Naive B cell (primary cell): ENCODE results near the gene DIO1. TPM values are rescaled to one million over a fixed set of nuclear protein-coding genes. Genes with fewer than 3 reads are reported as not detected.
A peak's percentile ranks its signal among the peaks of the same experiment; 100 is the strongest.
"Not testable (repeated sequence)": the region's sequence is repeated elsewhere in the genome, so short reads cannot be mapped to it uniquely, and the experiment has no call there.

ENCODE experiments used
- ATAC-seq, 2 donors: fragments of 150-1000 bp; cut with Tn5 transposase; 2 replicates each; pipeline ENCODE4 v1.10.0; 2021; ENCODE audit warnings: low read depth in 2 of 2, mild to moderate bottlenecking in 2 of 2, moderate library complexity in 2 of 2
- DNase-seq: peaks from one replicate; pipeline ENCODE4 v3.0.0; 2022
- H3K27ac Mint-ChIP-seq, 6 donors: one replicate each; pipeline ENCODE4 v1.8.0; 2020 to 2022; ENCODE audit warnings: mild to moderate bottlenecking in 6 of 6, mixed read lengths in 6 of 6, moderate library complexity in 5 of 6, inconsistent platforms in 2 of 6
- H3K27me3 Mint-ChIP-seq, 3 donors: one replicate each; pipeline ENCODE4 v1.8.0; 2021 to 2022; ENCODE audit warnings: mixed read lengths in 3 of 3, mild to moderate bottlenecking in 1 of 3
- H3K36me3 Mint-ChIP-seq, 2 donors: one replicate each; pipeline ENCODE4 v1.8.0; 2020 to 2022; ENCODE audit warnings: mixed read lengths in 2 of 2, inconsistent platforms in 1 of 2, mild to moderate bottlenecking in 1 of 2
- H3K4me1 Mint-ChIP-seq, 3 donors: one replicate each; pipeline ENCODE4 v1.8.0; 2020 to 2022; ENCODE audit warnings: mixed read lengths in 3 of 3, inconsistent platforms in 1 of 3, mild to moderate bottlenecking in 1 of 3, moderate library complexity in 1 of 3
- H3K4me3 Mint-ChIP-seq, 8 donors: one replicate each; pipeline ENCODE4 v1.8.0; 2020 to 2022; ENCODE audit warnings: mild to moderate bottlenecking in 8 of 8, mixed read lengths in 8 of 8, moderate library complexity in 8 of 8, inconsistent platforms in 2 of 8
- H3K9me3 Mint-ChIP-seq, 7 donors: one replicate each; pipeline ENCODE4 v1.8.0; 2020 to 2022; ENCODE audit warnings: mixed read lengths in 7 of 7, mild to moderate bottlenecking in 5 of 7, inconsistent platforms in 2 of 7, moderate library complexity in 1 of 7
- polyA plus RNA-seq, 6 donors: library from polyadenylated mRNA; unstranded; fragments of 300-500 nt; fragmentation: Illumina TruSeq; gene quantifications; one replicate each; pipeline ENCODE4 v1.2.3, GENCODE V29; 2021; ENCODE audit warnings: low read depth in 6 of 6

Gene DIO1
- polyA plus RNA-seq, 6 donors from 2014 or later, result not detected

DNA sequence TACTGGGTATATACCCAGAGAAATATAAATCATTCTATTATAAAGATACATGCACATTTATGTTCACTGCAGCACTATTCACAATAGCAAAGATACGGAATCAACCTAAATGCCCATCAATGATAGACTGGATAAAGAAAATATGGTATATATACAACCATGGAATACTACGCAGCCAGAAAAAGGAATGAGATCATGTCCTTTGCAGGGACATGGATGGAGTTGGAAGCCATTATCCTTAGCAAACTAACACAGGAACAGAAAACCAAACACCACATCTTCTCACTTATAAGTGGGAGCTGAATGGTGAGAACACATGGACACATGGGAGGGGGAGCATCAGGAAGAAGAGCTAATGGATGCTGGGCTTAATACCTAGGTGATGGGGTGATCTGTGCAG lies 12.1 kb upstream of the DIO1 start:
- H3K9me3 Mint-ChIP-seq, H3K27me3 Mint-ChIP-seq, ATAC-seq, DNase-seq, H3K4me3 Mint-ChIP-seq: not testable (repeated sequence)
- H3K4me1 Mint-ChIP-seq, result peaks cover 4 to 34% (median 11%) of the 10 kb centered on the region in 3 donors
- peak overlapping the region in 1 of 6 donors; percentile 11 for H3K27ac Mint-ChIP-seq
- peaks cover 11 to 12% of the 10 kb centered on the region in 2 donors for H3K36me3 Mint-ChIP-seq

DNA sequence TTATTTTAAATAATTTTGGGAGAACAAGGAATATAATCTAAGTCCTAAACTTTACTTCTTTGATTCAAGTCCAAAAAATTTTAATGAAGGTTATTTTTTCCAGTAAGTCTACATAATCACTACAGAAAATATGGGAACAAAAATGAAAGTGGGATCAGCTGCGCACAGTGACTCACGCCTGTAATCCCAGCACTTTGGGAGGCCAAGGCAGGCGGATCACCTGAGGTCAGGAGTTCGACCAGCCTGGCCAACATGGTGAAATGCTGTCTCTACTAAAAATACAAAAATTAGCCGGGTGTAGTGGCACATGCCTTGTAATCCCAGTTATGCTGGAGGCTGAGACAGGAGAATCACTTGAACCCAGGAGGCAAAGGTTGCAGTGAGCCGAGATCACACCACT lies 10.4 kb upstream of the DIO1 start:
- H3K27ac Mint-ChIP-seq, result peak overlapping the region in 2 of 6 donors; percentile 39 to 44
- not testable (repeated sequence) for H3K9me3 Mint-ChIP-seq, DNase-seq, H3K27me3 Mint-ChIP-seq, ATAC-seq
- peaks cover 8 to 50% (median 24%) of the 10 kb centered on the region in 3 donors for H3K4me1 Mint-ChIP-seq
- H3K36me3 Mint-ChIP-seq, result peaks cover 11 to 12% of the 10 kb centered on the region in 2 donors
- H3K4me3 Mint-ChIP-seq, result peak overlapping the region in 1 of 8 donors; percentile 24

DNA sequence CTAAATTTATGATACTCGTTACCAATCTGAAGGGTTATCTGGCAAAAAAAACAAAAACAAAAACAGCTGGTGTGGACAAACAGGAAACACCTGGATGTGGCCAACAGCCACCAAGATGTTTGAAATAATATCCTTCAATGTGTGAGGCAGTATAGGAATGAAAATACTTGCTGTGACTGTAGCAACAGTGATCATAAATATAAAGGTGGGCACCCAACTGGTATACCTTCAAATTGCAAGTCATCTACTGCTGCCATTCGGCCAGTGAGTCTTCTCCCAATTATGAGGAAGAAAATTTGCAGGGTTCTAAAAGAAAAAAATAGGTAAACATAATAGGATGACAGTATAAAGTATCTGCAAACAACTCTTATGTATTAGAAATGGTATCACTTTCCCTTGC lies 5.3 kb upstream of the DIO1 start:
- H3K4me1 Mint-ChIP-seq, result peaks cover 33 to 64% (median 46%) of the 10 kb centered on the region in 3 donors
- no peak for ATAC-seq
- H3K4me3 Mint-ChIP-seq, result peak overlapping the region; percentile 91 to 99 (median 97)
- no peaks in the 10 kb centered on the region for H3K27me3 Mint-ChIP-seq
- peaks cover 0 to 4% of the 10 kb centered on the region in 2 donors for H3K36me3 Mint-ChIP-seq
- DNase-seq, result no peak
- peak overlapping the region; percentile 23 to 93 (median 58) for H3K27ac Mint-ChIP-seq
- no peaks in the 10 kb centered on the region for H3K9me3 Mint-ChIP-seq

DNA sequence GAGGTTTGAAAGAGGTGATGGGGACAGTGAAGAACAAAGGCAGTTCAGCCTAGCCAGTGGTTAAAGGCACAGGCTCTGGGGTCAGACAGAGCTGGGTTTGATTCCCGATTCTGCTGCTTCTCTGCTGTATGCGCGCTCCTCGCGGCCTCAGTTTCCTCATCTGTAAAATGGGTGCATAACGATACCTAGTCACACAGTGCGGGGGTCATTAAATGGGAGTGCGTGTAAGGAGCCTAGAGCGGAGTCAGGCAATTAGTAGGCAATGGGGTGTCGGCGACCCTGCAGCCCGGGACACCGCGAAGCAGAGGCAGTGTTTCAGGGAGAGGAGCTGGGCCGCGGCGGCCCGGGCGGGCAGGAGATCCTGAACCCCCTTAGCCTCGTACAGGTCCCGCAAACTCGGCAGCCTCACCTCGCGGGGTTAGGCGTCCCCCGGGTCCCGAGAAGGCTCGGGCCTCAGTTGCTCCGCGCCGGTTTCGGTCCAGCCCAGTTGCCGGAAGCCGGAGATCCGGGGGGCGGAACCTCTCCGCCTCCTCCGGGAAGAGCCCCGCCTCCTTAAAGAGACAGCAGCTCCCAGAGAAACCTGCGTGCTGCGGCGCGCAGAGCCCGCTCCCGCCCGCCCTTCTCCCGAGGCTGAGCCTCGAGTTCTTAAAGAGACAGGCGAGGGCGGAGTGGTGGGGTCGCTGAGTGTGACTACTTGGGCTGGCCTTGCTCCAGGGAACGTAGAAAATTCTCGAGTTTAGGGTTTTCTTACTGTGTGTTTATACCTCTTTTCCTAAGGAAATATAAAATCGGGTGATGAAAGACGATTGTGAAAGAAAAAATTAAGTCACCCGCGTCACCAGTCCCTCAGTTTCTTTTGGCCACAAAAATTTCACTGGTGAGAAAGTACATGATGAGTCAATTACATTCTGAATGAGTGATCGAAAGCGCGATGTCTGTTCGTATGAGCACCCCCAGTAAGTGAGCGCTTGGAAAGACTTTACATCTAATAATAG lies 4.4 kb upstream of the DIO1 start, which contains the start of gene YIPF1:
TSS of gene YIPF1 (minus strand) at position 494 of the 995 bp plus-strand sequence. CDS start 860 bp downstream, outside the sequence.
- ATAC-seq (peak; percentile 96), DNase-seq (peak; percentile 77)
- peak within 1 kb of the TSS; percentile 77 to 96 (median 92) for H3K27ac Mint-ChIP-seq
- no peaks in the 10 kb centered on the region for H3K9me3 Mint-ChIP-seq
- H3K4me1 Mint-ChIP-seq, result peaks cover 33 to 64% (median 46%) of the 10 kb centered on the region in 3 donors
- H3K4me3 Mint-ChIP-seq, result peak within 1 kb of the TSS; percentile 91 to 99 (median 97)
- H3K36me3 Mint-ChIP-seq, result peaks cover 0 to 4% of the 10 kb centered on the region in 2 donors
- no peaks in the 10 kb centered on the region for H3K27me3 Mint-ChIP-seq

DNA sequence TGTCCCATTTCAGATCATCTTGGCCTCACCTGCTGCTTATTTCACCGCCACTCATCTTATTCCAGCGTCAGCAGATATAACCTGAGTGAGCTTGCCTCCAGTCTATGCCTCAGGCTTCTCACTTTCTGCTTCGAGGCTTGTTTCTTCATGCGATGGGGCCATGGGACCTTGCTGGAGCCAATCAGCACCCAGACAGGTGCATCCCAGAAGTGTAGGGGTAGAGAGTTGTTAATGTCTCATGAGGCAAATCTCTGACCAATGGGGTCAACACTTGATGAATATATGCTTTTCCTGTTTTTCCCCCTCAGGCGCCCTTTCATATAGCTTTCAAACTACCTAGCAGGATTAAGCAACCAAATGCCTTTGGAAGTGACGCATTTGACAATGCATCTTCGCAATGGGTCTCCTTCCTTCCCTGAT lies 3.5 kb upstream of the DIO1 start:
- Mint-ChIP-seq H3K27me3 (peaks cover 0 to 5% (median 2%) of the 10 kb centered on the region in 3 donors), H3K4me1 (peaks cover 33 to 57% (median 46%) of the 10 kb centered on the region in 3 donors), H3K36me3 (no peaks in the 10 kb centered on the region), H3K27ac (peak overlapping the region in 3 of 6 donors; percentile 77 to 96 (median 84)), H3K9me3 (no peaks in the 10 kb centered on the region), H3K4me3 (peak overlapping the region; percentile 91 to 99 (median 97))
- DNase-seq (no peak), ATAC-seq (no peak)

DNA sequence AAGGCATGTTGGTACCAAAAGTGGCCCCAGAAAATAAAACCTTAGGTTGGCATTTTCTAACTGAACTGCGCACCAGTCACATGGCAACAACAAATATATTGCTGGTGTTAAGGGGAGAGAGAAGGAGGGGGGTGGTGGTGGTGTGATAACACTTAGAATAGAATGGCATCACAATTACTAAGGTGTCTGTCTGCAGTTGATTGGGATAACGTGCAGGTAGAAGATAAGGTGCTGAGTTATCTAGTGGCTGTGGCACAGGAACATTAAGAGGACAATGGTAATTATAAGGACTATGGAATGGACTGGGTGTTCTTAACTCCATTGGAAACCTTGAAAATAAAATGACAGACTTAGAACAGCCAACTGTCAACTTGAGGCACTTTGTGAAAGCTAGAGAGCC lies 3.0 kb upstream of the DIO1 start:
- Mint-ChIP-seq H3K27me3 (peaks cover 0 to 10% (median 7%) of the 10 kb centered on the region in 3 donors), H3K27ac (peak overlapping the region in 1 of 6 donors; percentile 61)
- no peak for ATAC-seq

DNA sequence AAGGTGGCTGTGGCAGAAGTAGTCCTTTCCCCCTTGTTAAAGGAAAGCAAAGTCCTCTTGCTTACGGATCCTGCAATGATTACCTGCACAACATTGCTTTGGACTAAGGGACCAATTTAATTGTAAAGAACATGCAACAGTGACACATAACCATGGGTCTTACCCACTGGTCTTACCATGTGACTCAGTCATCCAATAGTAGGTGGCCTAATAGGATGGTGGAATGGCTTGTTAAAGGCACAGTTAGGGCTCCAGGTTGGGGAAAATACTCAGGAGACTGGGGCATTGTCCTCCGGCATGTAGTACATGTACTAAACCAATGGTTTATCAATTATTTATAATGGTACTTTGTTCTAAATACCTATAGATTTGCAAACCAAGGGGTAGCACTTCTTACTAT lies 2.3 kb upstream of the DIO1 start:
- Mint-ChIP-seq H3K27ac (no peak overlapping the region), H3K9me3 (no peaks in the 10 kb centered on the region), H3K36me3 (no peaks in the 10 kb centered on the region), H3K4me3 (peak overlapping the region in 3 of 8 donors; percentile 28 to 97 (median 66)), H3K27me3 (peaks cover 0 to 11% (median 7%) of the 10 kb centered on the region in 3 donors), H3K4me1 (peaks cover 30 to 46% (median 39%) of the 10 kb centered on the region in 3 donors)
- DNase-seq, result no peak
- ATAC-seq, result no peak

More for the DNA sequence above, 3.0 kb upstream of the DIO1 start:
- H3K36me3 Mint-ChIP-seq, result no peaks in the 10 kb centered on the region
- no peaks in the 10 kb centered on the region for H3K9me3 Mint-ChIP-seq
- peak overlapping the region in 6 of 8 donors; percentile 47 to 99 (median 97) for H3K4me3 Mint-ChIP-seq
- peaks cover 33 to 52% (median 44%) of the 10 kb centered on the region in 3 donors for H3K4me1 Mint-ChIP-seq
- DNase-seq, result no peak

DNA sequence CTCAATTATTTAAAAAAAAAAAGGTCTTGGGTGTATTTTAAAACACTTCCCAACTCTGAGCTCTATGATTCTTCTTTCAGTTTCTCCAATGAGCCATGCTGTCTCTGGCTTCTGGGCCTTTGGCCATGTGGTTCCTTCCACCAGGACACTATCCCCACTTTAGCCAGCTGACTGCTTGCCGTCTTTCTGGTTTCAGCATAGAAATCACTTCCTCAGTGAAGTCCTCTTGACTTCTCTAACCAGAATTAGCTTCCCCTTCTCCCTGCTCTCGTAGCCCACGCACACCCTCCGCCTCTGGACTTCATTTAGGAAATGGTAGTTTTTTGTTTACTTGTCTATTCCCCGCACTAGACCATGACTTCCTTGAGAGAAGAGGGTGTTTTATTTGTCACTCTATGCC lies 1.1 kb upstream of the DIO1 start:
- Mint-ChIP-seq H3K27me3 (peaks cover 0 to 11% (median 7%) of the 10 kb centered on the region in 3 donors), H3K4me3 (peak overlapping the region in 2 of 8 donors; percentile 4 to 56), H3K36me3 (no peaks in the 10 kb centered on the region), H3K9me3 (no peaks in the 10 kb centered on the region), H3K27ac (peak overlapping the region in 1 of 6 donors; percentile 59), H3K4me1 (peaks cover 29 to 36% (median 31%) of the 10 kb centered on the region in 3 donors)
- no peak for ATAC-seq
- no peak for DNase-seq

DNA sequence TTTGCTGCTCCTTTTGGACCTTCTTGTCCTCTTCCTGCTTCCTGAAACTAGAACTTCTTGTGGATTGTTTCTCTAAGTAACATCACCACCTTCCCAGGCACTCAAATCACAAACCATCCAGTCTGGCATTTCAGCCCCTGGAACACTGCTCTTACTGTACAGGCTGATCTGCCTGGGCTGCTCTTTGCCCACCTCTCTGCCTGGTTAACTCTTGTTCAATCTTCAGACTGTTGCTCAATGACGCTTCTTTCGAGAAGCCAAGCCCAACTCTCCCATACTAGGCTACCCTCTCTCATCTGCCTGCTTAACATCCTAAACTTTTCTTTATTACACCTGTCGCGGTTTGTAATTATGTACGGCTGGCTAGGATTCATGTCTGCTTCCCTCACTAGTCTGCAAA lies 657 bp downstream of the DIO1 start:
- H3K27ac Mint-ChIP-seq, result peak overlapping the region in 1 of 6 donors; percentile 84
- no peak for ATAC-seq
- peak overlapping the region in 2 of 8 donors; percentile 4 to 71 for H3K4me3 Mint-ChIP-seq
- no peaks in the 10 kb centered on the region for H3K36me3 Mint-ChIP-seq
- no peak for DNase-seq
- H3K9me3 Mint-ChIP-seq, result no peaks in the 10 kb centered on the region
- peaks cover 0 to 11% (median 7%) of the 10 kb centered on the region in 3 donors for H3K27me3 Mint-ChIP-seq
- peaks cover 15 to 18% (median 16%) of the 10 kb centered on the region in 3 donors for H3K4me1 Mint-ChIP-seq

DNA sequence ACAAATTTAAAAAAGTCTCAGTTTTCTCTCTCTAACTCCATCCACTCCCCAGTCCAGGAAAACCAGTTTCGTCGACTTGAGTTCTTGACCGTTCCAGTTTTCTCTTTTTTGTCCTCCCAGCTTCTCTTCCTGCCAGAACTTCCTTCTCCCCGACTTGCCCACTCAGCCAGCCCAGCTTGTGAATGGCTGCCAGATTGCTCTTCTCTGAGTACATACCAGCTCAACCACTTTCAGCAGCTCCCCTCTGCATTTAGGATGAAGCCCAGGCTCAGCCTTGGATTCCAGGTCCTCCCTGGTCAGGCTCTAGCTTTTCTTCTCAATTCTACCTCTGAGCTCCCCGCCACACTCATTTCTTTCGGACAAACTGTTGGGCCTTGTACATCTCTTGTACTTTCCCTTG lies 1.4 kb downstream of the DIO1 start:
- Mint-ChIP-seq H3K27ac (peak overlapping the region in 1 of 6 donors; percentile 6), H3K4me1 (peaks cover 8 to 10% (median 10%) of the 10 kb centered on the region in 3 donors), H3K9me3 (no peaks in the 10 kb centered on the region), H3K4me3 (no peak overlapping the region), H3K36me3 (no peaks in the 10 kb centered on the region), H3K27me3 (peaks cover 0 to 11% (median 7%) of the 10 kb centered on the region in 3 donors)
- ATAC-seq (no peak), DNase-seq (no peak)

DNA sequence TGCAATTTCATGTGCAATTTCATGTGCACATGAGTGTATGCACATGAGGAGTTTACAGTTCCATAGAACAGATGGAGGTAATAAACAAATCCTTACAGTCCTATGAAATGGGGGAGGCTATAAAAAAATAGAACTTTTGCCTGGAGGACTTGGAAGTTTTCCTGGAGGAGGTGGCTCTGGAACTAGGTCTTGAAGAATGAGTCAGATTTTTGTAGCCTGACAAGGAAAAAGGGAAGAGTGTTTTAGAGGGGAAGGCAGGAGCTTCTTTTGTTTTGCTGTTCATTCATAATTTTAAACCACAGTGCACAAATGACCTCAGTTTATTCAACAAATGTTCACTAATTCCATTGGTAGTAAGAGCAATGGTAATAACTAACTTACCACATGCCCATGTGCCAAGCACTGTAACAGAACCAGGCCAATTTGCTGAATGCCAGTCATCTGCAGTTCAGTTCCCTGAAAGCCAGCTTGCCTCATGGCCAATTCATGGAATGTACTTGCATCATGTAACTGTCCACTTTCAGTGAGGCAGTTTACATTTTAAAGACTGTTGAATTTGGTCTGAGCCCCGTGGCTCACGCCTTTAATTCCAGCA lies 2.7 kb downstream of the DIO1 start:
- no peak overlapping the region for H3K27ac Mint-ChIP-seq
- ATAC-seq (no peak), DNase-seq (no peak)
- H3K27me3 Mint-ChIP-seq, result peaks cover 0 to 11% (median 7%) of the 10 kb centered on the region in 3 donors
- peaks cover 5 to 8% (median 5%) of the 10 kb centered on the region in 3 donors for H3K4me1 Mint-ChIP-seq
- H3K4me3 Mint-ChIP-seq, result no peak overlapping the region
- H3K9me3 Mint-ChIP-seq, result no peaks in the 10 kb centered on the region
- H3K36me3 Mint-ChIP-seq, result no peaks in the 10 kb centered on the region

DNA sequence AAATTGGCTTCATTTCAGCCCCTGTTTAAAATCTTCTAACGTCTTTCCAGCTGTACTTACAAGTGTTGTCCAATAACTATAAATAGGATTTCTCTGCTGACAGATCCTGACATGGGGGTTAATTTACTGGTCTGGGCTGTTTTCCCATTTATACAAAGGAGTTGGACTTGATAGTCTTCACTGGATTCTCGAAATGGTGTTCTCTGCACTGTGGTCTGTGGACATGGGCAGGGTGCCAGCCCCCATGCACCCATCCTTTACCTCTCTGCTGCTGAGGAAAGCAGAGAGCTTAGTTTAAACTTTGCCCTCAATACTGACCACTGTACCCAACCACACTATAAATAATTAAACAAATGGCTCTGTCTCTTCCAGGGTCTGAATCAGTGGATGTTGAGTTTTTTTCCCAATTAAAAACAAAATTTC lies 5.2 kb downstream of the DIO1 start:
- no peak for DNase-seq
- Mint-ChIP-seq H3K4me3 (no peak overlapping the region), H3K27me3 (peaks cover 0 to 11% (median 7%) of the 10 kb centered on the region in 3 donors), H3K27ac (peak overlapping the region in 1 of 6 donors; percentile 60), H3K36me3 (no peaks in the 10 kb centered on the region), H3K9me3 (no peaks in the 10 kb centered on the region), H3K4me1 (no peaks in the 10 kb centered on the region)
- no peak for ATAC-seq

DNA sequence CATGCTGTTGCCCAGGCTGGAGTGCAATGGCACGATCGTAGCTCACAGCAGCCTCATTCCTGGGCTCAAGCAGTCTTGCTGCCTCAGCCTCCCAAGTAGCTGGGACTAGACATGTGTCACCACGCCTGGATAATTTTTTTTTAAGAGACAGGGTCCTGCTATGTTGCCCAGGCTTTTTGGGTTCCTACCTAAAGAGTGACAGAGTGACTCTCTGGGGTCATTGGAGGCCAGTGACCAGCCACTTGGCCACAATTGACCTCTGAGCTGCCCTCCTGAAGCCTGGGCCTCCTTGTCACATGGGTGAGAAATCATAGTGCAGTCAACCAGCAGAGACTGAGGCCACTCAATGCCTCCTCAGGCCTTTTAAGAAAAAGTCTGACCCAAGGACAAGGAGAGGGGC lies 5.7 kb downstream of the DIO1 start:
- H3K27ac Mint-ChIP-seq, result no peak overlapping the region
- no peak for DNase-seq
- peaks cover 0 to 11% (median 7%) of the 10 kb centered on the region in 3 donors for H3K27me3 Mint-ChIP-seq
- H3K4me3 Mint-ChIP-seq, result no peak overlapping the region
- H3K4me1 Mint-ChIP-seq, result no peaks in the 10 kb centered on the region
- H3K36me3 Mint-ChIP-seq, result no peaks in the 10 kb centered on the region
- H3K9me3 Mint-ChIP-seq, result no peaks in the 10 kb centered on the region
- ATAC-seq, result no peak
